ENCODE data around the gene MRC1.

Gene MRC1

DNA sequence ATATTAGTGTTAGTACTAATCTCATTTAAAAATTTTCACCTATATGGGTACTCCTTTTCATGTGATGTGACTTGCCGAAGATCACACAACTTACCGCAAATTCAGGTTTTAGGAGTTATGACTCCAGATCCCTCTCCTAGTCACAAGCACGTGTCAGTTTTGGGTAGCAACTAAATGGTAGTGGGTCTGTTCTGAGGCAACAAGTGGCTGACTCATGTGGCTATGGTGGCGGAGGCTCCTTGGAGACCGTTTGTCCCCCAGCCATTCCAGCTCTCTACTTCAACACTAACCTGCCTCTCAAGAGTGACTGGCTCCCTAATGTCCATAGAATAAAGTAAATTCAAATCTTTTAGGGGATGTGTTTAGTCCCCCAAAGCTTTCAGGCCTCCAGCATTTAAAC is 39.5 kb downstream of the MRC1 start:
- no peak for DNase-seq

DNA sequence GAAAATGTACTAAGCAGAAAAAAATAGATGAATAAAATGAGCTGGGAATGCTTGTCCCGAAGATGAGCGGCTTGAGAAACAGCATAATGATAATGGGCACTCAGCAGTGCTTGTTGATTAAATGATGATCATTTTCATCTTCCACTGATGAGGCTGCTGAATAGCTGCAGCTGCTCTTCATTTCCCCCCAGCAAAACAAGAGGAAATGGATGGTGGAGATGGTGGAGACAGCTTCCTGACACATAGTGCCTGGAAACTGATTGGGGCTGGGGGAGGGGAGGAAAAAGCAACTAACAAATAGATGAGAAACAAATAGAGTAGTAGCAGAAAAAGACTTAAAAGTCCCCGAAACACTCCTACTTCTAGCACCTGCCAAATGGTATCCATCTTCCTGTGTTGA is 41.4 kb downstream of the MRC1 start:
- no peak for DNase-seq

DNA sequence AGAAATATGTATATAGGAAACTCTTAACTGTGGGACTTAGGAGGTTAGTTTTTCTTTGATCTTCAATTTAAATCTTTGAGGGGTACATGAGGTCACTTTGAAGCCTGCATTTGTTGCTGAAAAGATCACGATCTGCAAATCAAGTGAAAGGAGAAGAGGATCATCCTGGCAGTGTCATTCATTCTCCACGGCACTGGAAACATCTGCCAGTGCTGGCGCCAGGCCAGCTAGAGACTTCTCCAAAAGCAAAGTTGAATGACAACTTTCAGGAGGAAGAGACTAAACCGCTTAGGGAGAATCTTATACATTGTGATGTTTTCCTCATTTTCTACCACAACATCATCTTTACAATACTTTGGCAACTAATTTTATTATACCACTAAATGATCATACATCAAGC is 42.5 kb downstream of the MRC1 start:
- no peak for DNase-seq

DNA sequence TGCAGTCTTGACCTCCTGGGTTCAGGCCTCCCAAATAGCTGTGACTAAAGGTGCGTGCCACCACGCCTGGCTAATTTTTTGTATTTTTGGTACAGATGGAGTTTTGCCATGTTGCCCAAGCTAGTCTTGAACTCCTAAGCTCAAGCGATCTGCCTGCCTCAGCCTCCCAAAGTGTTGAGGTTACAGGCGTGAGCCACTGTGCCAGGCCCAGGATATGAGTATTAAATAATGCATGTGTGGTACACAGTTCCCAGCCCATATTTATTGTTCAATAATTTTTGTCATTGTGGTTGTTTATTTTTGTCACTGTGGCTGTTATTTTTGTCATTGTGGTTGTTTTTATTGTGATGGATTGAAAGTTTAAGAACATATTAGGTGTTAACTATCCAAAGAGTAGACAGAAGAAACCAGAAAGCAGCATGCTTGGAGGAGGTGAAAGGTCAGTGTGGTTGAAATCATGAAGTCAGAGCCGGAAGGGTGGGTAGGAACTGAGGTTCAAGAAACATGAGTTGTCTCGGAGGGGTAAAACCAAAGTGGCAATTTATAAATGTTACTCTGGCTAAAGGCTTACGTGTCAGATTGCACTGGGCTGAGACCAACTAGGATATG is 45.0 kb downstream of the MRC1 start:
- DNase-seq: no peak

DNA sequence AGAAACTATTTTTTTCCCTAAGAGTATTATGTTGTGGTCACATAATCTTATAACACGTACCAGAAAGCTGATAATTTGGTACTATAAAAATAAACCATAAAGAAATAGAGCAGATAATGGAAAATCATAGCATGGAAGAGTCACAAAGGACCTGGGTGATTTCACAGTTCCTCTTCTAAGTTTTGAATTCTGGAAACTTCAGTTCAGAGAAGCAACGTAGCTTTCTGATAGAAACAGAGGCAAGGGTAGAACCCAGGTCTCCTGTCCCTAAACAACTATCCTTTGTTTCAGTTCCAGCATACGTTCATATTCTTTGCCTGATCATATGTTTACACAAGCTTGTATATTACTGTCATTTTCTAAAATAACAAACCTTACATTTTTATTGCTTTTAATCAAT is 47.9 kb downstream of the MRC1 start:
- no peak for DNase-seq

DNA sequence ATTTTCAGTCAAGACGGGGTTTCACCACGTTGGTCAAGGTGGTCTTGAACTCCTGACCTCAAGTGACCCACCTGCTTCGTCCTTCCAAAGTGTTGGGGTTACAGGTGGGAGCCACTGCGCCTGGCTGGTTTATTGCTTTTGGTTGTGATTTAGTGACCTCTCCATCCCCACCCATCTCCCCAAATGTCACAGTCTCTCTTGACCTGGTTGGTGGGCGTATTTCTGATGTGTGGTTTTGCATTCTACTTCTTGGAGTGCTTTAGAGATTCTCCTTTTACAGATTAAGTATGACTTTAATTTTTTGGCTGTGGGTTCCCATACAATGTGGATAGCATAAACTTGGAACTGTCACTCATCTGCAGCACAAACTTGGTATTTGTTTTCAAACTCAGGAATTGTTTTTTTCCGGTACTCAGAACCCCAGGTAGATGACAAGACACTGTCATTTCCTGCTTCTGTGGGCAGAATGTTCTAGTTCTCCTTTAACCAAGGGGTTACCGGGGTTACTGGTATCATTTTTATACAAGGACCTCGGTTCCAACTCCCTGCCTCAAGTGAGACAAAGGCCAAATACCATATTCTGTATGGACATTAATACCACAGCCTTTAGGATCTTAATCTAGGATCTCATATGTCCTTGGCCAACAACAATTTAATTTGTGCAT is 50.5 kb downstream of the MRC1 start:
- DNase-seq: no peak

DNA sequence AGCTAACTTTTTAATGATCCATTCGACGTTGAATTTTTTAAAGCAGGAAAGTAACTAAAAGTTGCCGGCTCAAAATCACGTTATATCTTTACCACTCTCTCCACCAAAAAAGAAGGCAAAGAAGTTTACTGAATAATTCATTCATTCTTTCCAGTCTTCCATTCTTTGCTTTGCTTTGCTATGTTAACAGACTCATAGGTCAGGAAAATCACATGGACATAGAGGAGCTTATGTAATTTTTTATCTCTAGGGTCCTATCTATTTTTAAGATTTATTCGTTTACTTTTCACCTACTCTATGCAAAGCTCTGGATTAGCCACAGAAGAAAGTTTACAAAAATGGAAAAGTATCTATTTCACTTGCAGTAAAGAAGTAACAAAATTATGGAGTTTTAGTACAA is 52.6 kb downstream of the MRC1 start:
- DNase-seq: no peak

DNA sequence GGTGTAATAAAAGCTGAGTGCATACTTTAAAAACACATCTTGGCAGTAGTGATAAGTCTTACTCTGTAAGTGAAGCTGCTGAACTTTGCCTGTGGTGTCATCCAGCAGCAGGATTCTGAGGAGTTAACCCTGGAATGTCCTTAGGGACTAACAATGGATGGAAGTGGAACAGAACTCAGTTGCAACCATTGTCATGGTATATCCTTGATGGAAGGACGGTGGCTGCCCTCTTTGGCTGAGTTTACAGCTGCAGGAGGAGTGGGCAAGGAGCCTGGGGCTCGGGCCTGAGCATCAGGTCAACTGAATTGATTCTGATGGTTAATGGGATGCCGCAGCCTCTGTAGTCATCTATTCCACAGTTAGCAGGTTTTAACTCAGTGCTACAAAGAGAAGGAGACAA is 56.2 kb downstream of the MRC1 start:
- DNase-seq: no peak

DNA sequence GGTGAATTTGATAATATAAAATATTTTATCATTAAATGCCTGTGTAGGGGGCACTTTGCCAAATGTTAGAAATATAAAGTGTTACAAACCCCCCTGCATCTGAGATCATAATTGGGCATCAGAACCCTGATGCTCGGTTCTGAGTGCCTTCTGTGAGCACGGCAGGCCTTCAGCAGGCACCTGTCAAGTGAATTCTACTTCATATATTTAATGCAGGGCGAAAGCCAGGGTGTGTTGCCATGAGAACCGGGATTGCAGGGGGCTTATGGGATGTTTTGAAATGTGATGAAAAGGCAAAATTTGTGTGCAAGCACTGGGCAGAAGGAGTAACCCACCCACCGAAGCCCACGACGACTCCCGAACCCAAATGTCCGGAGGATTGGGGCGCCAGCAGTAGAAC is 57.2 kb downstream of the MRC1 start:
- no peak for DNase-seq

DNA sequence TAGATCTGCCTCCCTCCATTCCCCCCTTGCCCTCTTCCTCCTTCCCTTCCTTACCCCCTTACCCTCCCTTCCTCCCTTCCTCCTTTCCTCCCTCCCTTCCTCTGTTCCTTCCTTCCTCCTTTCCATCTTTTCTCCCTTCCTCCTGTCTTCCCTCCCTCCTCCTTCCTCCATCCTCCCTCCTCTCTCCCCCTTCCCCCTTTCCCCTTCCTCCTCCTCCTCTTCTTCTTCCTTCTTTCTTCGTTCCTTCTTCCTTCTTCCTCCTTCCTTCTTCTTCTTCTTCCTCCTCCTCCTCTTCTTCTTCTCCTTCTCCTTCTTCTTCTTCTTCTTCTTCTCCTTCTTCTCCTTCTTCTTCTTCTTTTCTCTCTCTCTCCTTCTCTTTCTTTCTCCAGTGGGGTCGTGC is 57.9 kb downstream of the MRC1 start:
- DNase-seq: no peak

DNA sequence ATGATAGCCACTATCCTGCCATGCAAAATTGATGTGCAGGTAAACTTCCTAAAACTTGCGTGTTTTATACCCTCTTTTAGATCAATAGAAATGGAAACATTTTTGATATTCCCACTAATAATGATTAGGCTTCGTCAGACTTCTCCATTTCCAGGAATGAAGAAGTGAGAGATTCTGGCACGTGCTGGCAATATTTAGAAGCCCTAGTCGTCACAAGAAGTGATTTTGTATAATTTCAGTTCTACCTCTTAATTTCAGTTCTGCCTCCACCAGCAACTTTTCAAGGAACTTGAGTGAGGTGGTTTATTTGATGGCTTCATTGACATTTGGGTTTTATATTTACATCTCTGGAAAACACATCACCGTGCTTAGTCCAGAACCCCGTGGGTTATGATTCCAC is 61.9 kb downstream of the MRC1 start:
- DNase-seq: no peak

DNA sequence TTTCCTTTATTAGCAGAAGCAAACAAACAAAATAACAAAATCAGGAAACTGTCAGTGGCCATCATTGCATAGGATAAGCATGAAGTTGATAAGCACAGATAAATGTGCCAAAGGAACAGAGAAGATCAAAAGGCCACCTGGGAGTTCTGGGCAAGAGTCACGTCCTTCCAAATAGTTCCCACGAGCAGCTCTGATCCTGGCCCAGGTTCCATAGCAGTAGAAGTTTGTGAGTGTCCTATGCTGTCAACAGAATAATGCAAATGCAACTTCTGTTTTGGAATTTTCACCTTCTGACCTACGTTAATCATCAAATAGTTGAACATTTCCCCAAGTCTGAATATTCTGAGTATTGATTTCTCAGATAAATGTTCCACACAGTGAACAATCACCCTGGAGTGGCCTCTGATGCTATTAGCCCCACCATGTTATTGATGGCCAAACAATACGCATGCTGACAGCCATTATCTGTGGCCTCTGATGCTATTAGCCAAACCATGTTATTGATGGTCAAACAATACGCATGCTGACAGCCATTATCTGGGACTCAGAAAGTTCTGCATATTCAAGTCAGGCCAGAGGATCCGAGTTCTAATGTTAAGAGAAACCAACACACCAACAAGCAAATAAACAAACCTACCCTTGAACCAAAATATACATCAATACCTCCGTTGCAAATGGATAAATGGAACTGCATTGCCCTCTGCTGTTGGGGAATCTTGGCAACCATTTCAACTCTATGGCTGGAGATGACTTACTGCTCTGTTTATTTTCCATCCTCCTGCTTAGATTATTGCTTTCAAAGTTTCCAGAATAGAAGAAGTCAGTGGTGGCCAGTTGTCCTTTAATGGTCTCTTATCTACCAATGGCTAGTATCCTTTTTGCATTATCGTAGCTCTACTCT is 63.3 kb downstream of the MRC1 start:
- DNase-seq: no peak

DNA sequence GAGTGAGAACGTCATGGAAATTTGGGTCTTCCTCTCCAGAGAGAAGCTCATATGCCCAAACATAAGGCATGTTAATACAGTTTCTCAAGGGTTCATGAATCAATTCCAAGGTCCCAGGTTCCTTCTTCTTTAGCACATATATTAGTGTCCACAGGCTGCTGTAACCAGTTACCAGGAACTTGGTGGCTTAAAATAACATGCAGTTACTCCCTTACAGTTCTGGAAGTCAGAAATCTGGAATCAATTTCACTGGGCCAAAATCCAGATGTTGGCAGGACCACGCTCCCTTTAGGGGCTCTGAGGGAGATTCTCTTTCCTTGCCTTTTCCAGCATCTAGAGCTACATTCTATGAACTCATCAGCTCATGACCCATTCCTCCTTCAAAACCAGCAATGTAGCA is 64.8 kb downstream of the MRC1 start:
- no peak for DNase-seq

DNA sequence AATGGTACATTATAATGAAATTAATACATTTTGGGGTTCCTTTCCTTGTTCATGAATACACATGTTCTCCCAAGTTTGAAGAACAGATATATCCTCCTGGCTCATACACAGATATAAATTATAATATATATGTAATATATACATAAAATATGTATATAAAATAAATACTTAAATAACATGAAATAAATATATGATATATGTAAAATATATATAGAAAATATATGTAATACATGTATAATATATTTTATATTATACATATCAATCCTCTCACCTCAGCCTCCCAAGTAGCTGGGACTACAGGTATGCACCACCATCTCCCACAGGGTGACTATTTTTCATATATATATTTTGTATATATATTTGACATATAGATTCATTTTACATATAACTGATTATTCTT is 68.0 kb downstream of the MRC1 start:
- no peak for DNase-seq

DNA sequence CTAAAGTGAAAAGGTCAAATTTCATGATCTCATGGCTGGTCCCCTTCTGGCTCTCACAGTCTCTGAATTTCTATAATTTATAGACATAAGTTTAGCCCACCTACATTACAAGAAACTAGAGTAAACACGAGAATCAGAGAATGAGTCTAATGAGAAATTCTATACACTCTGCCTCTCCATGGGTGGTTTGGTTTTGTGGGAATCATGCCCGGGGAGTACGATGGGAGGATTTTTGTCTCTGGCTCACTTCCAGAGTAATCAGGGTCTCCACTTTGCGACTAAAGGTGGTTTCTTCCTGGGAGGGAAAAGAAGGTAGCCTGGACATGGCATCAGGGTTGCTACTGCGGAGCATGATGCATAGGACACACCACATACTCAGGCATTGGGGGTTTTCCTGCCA is 69.7 kb downstream of the MRC1 start:
- DNase-seq: no peak

DNA sequence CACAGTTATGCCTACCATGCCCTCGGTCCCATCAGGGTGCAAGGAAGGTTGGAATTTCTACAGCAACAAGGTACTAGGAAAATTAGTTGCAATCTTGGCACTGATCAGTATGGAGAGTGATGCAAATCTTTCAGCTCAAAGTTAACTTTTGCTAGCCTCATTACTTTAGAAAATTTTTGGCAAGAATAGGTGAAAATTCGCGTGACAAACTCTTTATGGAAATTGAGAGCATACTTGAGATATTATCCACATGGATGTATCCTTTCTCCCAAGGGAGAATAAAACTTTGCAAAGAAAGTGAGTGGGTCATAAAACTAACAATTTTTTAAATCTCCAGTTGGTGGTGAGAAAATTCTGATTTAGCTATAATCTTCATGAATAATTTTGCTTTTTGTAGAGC is 71.5 kb downstream of the MRC1 start:
- DNase-seq: peak; percentile 52

DNA sequence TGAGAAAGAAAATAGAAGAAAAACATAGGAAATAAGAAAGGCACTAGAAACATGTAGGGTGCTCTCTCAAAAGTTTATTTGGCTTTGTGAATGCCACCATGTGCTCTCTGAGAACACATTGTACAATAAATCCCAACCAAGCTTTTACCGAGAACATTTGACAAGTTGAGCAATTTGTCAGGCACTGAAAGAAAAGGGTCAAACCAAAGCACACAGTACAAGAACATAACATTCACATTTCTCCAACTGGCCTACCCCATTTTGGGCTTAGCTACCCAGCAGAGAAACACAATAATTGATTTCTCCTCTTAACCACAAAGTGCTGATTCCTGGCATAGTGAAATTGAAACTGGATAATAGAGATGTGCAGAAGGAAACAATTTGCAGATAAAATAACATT is 73.4 kb downstream of the MRC1 start:
- DNase-seq: no peak

DNA sequence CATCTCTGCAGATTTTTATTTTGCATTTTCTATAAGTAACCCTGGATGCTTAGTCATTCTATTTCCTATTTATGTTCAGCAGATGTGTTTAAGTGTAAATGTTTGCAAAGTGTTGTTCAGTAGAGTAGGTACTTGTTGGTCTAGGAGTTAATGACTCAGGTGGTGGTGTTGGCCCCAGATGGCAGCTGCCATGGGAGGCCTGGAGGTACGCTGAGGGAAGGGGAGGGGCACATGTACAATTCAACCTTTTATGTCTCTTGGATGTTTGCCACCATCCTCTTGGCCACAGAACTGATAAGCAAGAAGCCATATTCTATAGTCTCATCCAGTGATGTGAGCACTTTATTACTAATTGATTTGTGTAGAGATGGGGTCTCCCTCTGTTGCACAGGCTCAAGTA is 74.5 kb downstream of the MRC1 start:
- DNase-seq: no peak

DNA sequence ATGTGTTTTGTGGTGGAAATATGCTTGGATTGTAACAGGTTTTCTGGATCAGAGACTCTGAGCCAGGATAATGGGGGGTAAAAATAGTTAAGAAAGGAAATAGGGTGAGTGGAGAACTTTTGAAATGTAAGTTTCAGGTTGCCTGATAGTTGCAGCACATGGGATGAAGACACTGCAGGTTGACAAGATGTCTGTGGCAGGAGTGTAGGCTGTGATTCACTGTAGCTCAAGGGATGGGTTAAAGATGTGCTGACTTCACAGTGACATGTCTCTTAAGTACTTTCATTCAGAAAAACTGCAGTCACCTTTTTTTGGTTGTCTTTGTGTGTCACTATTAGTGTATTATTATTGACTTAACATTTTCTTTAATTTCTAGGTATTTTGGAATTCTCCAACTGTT is 79.0 kb downstream of the MRC1 start:
- DNase-seq: no peak

DNA sequence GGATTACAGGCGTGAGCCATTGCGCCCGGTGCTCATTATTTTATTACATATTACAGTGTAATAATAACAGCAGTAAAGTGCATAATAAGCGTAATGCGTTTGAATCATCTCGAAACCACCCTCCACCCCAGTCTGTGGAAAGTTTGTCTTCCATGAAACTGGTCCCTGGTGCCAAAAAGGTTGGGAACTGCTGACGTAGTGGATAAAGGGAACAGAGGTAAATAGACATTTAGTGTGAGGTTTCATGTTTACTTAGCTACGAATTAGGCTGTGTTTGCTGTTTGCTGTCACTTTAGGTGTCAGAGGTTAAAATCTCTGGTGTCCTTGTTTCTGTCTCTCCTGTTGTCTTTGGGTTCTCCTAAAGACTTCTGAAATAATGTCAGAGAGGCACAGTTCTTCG is 82.3 kb downstream of the MRC1 start:
- DNase-seq: no peak

DNA sequence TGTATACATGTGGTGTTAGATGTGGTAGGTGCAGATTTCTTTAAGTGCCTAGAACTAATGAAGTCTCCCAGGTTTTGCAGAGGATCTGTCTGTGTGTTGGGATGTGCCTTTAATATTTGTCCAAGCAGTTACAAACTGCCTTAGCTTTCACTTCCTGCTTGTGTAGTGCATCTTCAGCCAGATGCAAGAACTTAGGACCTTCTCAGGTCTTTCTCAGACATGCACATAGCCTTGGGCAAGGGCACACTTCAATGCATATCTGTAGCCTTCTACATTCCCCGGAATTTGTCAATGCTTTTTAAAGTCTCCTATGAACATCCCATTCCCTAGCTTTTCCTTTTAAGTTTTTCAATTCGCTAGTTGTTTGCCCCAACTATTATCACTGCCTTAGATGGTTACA is 95.4 kb downstream of the MRC1 start:
- DNase-seq: no peak

DNA sequence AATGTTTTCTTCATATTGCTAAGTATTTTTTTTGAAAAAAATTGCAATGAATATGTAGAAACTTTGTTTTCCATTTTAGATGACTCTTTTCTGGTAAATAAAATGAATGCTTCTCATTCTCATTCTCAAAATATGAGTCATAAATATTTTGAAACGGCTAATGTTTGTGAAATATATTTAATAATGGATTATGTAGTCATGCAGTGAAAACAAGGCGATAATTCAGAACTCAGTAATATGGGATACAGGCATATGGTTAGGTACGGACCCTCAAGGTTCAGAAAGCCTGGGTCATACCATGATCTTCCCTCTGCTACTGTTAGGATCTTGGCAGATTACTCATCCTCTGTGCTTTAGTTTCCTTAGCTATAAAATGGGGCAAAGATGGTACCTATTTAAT is 96.3 kb downstream of the MRC1 start:
- no peak for DNase-seq

DNA sequence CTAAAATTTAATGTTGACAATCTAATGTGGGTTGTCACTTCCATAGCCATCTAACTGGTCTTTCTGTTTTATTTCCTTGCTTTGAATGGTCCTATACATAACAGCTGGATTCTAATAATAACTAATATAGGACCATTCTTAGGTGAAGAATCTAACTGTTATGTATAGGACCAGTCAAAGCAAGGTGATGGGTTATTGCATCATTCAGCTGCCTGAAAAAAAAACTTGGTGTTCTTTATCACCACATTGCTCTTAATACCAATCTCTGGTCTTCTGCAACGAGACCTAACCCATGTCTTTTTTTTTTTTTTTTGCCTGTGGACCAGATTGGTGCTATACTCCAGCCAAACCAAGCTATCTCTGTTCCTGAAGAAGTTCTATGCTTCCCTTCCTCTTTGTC is 96.9 kb downstream of the MRC1 start:
- DNase-seq: no peak

DNA sequence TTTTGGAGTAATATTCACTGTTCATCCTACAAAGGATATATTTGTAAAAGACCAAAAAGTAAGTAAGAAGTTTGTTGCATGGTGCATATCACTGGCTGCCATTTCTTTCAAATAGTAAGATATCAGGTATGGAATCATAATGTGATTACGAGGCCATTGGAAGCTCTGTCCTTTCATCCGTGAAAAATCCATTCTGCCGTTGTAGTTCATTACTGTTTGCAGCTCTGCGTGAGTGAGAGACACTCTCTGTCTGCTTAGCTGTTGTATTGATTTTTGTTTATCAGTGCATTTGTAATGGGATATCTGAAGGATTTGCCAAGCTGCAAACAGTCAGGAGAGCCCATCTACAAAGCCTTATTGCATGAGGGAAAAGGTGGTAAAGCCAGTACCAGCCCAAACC is 98.5 kb downstream of the MRC1 start:
- DNase-seq: no peak
